KG1 (cell line): ENCODE measurements around the gene CTBP1.

Experiments used
- DNase-seq: peaks from one replicate; lab custom pipeline; 2025; lab: John Stamatoyannopoulos, UW

CTBP1 gene

DNA sequence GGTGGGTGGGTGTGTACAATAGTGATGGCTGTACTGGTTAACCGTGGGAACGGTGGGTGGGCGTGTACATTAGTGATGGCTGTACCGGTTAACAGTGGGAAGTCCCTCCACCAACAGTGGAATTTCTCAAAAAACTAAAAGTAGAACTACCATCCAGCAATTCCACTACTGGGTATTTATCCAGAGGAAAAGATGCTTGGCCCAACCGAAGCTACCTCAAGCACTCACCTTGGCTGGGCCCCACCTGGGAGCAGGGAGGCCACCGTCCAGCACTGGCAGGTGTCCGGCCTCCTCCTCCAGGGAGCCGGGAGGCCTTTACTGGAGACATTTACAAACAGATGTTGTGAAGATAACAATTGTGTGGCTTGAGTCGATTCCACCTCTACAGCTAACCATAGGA is 34.8 kb upstream of the CTBP1 start:
- no peak for DNase-seq

DNA sequence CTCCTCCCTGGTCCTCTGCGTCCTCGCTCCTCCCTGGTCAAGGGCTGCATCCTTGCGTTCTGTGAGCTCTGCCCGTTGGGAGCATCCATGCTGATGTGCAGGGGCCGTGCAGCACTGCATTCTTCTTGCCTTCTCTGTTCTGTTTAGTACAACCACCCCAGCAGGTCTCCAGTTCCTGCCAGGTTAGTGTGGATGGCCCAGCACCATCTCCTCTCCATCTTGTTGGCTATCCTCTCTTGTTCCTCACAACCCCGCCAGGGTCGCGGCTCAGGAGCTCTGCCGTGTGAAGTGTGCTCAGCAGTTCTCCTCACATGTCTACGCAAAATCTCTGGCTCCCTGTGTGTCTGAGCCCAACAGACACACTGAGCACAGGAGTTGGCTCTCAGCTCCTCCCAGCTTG is 30.3 kb upstream of the CTBP1 start:
- no peak for DNase-seq

- DNase-seq: no peak
Measured at GRCh38 chr4:1277667-1278665, 29.0 kb upstream of the CTBP1 start.

- no peak for DNase-seq
Measured at GRCh38 chr4:1276984-1277383, 28.1 kb upstream of the CTBP1 start.

DNA sequence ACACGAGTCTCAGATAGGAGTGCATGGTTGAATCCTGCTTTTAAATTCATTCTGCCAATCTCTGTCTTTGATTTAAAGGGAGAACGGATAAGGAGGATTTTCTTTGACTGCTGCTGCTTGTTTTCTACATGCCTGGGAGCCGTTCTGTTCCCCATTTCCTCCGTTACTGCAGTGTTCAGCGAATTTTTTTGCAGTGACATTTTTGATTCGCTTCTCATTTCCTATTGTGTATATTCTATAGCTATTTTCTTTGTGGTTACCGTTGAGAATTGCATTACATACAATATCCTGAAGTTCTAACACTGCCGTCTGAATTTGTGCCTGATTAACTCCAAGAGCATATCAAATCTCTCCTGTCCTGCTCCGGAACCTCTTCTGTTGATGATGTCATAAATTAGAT is 25.9 kb upstream of the CTBP1 start:
- DNase-seq: no peak

- DNase-seq: no peak
Measured at GRCh38 chr4:1271686-1272085, 22.8 kb upstream of the CTBP1 start.

DNA sequence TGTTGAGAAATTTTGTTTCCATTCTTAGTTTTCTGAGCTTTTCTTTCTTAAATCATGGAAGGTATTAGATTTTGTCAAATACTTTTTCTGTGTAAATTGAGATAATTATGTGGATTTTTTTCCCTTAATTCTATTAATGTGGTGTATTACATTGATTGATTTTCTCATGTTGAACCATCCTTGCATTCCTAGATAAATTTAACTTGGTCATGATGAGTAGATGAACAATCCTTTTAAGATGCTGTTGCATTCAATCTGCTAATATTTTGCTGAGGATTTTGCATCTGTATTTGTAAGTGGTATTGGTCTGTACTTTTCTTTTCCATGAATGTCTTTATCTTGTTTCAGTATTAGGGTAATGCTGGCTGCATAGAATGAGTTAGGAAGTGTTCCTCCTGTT is 20.3 kb upstream of the CTBP1 start:
- no peak for DNase-seq

- DNase-seq: no peak
Measured at GRCh38 chr4:1266881-1267763, 18.2 kb upstream of the CTBP1 start.

GRCh38 chr4:1265351-1265750 is 16.4 kb upstream of the CTBP1 start:
- DNase-seq: no peak

- no peak for DNase-seq
Measured at GRCh38 chr4:1264942-1265341, 16.0 kb upstream of the CTBP1 start.

- no peak for DNase-seq
Measured at GRCh38 chr4:1261107-1261928, 12.4 kb upstream of the CTBP1 start.

DNA sequence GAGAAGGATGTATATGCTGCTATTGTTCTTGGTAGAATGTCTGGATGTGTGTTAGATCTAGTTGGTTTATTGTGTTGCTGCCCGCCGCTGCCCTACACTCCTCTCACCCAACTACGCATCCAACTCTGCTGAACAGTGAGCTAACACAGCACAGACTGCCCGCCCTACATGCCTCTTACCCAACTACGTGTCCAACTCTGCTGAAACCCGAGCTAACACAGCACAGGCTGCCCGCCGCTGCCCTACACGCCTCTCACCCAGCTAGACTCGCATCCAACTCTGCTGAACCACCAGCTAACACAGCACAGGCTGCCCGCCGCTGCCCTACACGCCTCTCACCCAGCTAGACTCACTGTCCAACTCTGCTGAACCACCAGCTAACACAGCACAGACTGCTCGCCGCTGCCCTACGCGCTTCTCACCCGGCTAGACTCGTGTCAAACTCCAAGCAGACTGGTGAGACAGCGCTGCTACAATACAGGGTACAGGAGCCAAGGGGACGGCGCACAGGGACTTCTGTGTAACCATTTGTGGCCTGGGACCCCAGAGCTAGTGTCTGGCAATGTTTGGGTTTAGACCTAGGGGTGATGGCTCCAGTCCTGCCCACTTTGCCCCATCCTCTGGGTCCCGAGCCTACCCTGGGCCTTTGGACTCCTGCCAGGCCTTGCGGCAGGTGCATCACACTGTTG is 11.6 kb upstream of the CTBP1 start:
- DNase-seq: no peak

DNA sequence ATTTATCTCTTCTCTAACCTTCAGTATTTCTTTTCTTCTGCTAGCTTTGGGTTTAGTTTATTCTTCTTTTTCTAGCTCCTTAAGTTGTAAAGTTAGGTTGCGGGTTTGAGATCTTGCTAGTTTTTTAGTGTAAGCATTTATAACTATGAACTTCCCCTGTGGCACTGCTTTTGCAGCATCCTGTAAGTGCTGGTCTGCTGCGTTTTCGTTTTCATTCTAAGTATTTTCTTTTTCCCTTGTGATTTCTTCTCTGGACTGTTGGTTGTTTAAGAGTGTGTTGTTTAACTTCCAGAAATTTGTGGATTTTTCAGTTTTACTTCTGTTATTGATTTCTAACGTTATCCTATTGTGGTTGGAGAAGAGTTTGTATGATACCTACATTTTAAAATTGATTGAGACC is 11.0 kb upstream of the CTBP1 start:
- no peak for DNase-seq

DNA sequence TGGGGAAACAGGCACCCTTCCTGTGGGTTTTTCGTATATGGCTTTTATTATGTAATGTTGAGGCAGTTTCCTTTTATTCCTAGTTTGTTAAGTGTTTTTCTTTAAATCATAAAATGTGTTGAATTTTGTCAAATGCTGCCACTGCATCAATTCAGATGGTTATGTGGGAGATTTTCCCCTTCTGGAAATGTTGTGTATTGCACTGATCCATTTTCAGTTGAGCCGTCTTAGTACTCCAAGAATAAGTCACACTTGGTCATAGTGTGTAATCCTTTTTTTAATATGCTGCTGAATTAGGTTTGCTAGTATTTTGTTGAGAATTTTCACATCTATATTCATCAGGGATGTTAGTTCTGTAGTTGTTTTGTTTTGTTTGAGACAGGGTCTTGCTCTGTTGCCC is 9.5 kb upstream of the CTBP1 start:
- DNase-seq: no peak

DNA sequence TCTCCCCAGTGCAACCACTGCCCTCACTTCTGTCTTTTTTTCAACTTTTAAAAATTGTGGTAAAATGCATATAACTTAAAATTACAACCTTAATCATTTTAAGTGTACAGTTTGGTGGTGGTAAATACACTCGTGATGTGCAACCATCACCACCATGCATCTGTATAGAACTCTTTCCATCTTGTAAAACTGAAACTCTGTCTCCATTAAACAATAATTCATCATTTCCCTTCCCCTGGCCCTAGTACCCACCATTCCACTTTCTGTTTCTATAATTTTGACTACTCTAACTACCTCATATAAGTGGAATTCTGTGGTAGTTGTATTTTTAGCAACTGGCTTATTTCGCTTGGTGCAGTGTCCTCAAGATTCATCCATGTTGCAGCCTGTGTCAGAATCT is 6.8 kb upstream of the CTBP1 start:
- DNase-seq: no peak

GRCh38 chr4:1255151-1255550 is 6.2 kb upstream of the CTBP1 start:
- no peak for DNase-seq

DNA sequence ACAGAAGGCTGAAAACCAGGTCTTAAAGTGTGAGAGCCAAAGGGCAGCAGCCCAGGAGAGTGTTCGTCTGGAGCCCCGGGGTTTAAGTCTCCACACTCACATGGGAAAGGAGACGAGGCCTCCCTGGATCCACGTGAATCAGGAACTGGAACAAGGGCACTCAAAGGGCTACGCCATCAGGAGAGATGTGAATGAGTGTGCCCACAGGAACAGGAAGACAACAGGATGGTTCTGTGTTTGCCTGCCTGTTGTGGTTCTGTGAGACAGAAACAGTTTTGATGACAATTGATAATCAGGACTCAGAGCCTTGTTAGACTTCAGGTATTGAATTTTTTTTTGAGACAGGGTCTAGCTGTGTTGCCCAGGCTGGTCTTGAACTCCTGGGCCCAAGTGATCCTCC is 4.9 kb upstream of the CTBP1 start:
- no peak for DNase-seq

GRCh38 chr4:1252928-1253492 is 4.1 kb upstream of the CTBP1 start:
- no peak for DNase-seq

DNA sequence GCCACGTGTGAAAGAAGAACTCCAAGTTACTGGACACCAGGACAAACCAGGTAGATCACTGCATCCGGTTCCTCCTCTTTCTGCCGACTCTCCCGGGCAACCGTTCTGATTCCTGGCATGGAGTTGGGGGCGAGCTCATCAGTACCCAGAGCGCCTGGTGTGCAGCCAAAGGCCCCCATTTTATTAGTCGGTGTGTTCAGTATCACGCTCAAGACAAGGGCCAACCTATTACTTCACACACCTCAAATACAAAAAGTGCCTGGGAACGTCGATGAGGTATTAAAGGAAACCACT is 2.8 kb upstream of the CTBP1 start:
- no peak for DNase-seq

DNA sequence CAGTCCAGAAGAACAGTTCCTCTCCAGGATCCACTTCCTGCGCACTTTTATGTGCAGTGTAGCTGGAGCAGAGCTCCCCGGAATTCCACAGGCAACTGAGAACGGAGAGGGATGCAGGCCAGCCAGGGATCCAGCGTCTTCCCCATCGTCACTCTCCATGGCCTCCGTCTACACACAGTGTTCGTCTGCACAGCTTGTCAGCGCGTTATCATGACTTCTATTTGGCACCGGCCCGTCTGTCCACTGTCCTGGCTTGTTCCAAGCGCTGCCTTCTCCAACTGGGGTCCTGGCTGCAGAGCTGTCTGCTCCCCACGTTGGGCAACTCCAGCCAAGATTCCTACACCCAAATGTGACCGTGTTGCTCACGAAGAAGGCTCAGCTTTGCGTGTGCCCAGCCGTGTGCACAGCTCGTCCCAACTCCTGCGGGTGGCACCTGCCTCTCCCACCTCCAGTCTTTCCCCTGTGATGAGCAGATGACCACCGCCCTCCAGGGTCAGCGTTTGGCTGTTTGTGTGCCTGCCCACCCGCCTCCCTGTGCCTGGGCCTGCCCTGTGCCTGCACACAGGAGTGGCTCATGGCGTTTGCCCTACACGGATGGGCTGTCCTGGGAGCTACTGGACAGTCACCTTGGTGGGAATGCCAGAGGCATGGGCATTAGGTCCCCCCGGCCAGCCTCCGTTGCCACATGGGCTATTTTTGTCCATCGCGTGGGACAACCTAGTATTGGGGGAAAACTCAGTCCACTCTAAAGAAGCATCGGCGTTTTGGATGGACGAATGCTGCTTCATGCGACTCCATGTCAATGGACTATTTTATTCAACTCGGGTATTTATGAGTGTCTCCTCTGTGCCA is 2.2 kb upstream of the CTBP1 start:
- no peak for DNase-seq

DNA sequence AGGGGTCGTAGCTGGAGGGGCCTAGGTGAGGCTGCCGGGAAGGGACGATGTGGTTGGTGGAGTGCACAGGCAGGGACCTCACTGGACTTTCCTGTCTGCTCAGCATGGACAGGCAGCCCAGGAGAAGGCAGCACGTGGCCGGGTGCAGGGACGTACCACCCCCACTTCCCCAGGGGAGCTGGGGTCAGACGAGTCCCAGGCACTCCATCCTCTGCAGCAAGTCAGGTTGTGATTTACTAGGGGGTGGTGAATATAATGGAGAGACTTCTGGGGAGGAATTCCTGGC is 1.5 kb upstream of the CTBP1 start:
- no peak for DNase-seq
